NCI-H1930 (cell line): ENCODE measurements around the gene IGF1R.

Experiments
- DNase-seq, 2 experiments: peaks; one replicate each; lab custom pipeline; 2025; lab: John Stamatoyannopoulos, UW

Gene IGF1R

GRCh38 chr15:98827217-98827616 lies 178.9 kb downstream of the IGF1R start:
- no peak for DNase-seq

- DNase-seq = no peak
Observed at GRCh38 chr15:98830034-98830634, 181.8 kb downstream of the IGF1R start.

GRCh38 chr15:98834976-98835375 lies 186.6 kb downstream of the IGF1R start:
- no peak for DNase-seq

- no peak for DNase-seq
Observed at GRCh38 chr15:98835876-98836275, 187.5 kb downstream of the IGF1R start.

GRCh38 chr15:98838387-98839259 lies 190.3 kb downstream of the IGF1R start:
- no peak for DNase-seq

GRCh38 chr15:98840053-98840452 lies 191.7 kb downstream of the IGF1R start:
- DNase-seq = no peak

GRCh38 chr15:98841419-98841970 lies 193.2 kb downstream of the IGF1R start:
- DNase-seq = no peak

- DNase-seq = no peak
Observed at GRCh38 chr15:98842192-98842972, 194.0 kb downstream of the IGF1R start.

GRCh38 chr15:98842973-98843285 lies 194.6 kb downstream of the IGF1R start:
- no peak for DNase-seq

- DNase-seq = no peak
Observed at GRCh38 chr15:98843844-98844243, 195.5 kb downstream of the IGF1R start.

- no peak for DNase-seq
Observed at GRCh38 chr15:98844261-98844660, 195.9 kb downstream of the IGF1R start.

GRCh38 chr15:98845138-98845884 lies 197.0 kb downstream of the IGF1R start:
- DNase-seq = no peak

GRCh38 chr15:98850961-98851572 lies 202.7 kb downstream of the IGF1R start:
- peak in 1 of 2 experiments; percentile 46 for DNase-seq

- peak; percentile 38 to 63 for DNase-seq
Observed at GRCh38 chr15:98853161-98853560, 204.8 kb downstream of the IGF1R start.

- DNase-seq = no peak
Observed at GRCh38 chr15:98853617-98854420, 205.5 kb downstream of the IGF1R start.

GRCh38 chr15:98854496-98854895 lies 206.2 kb downstream of the IGF1R start:
- no peak for DNase-seq

GRCh38 chr15:98855067-98855814 lies 206.9 kb downstream of the IGF1R start:
- no peak for DNase-seq

- no peak for DNase-seq
Observed at GRCh38 chr15:98855815-98856531, 207.6 kb downstream of the IGF1R start.

- DNase-seq = no peak
Observed at GRCh38 chr15:98856532-98856907, 208.2 kb downstream of the IGF1R start.
